Tibial artery (tissue), 4 donors: ENCODE data around the gene LAMC2.

Experiments
- DNase-seq, 2 donors: peaks; one replicate each; pipeline ENCODE4 v3.0.0-alpha.2; 2019
- H3K27ac ChIP-seq, 2 donors: fragments of 200-600 bp; sonication (generic) in 1 of 2; 1 replicate in 1 of 2; 2 replicates in 1 of 2; pipeline ENCODE4 v1.5.1; 2018 to 2019; ENCODE audit warnings: mild to moderate bottlenecking in 1 of 2
- H3K27me3 ChIP-seq, 2 donors: fragments of 200-600 bp; sonication (generic) in 1 of 2; one replicate each; pipeline versions ENCODE4 v1.5.1 to v1.6.0; 2016 to 2019
- H3K36me3 ChIP-seq, 3 donors: fragments of 200-600 bp; sonication (generic) in 2 of 3; one replicate each; pipeline ENCODE4 v1.5.1; 2016 to 2019; ENCODE audit warnings: mild to moderate bottlenecking in 2 of 3
- H3K4me1 ChIP-seq, 4 donors: fragments of 200-600 bp; sonication (generic) in 2 of 4; 1 replicate in 3 of 4; 2 replicates in 1 of 4; pipeline ENCODE4 v1.5.1; 2016 to 2019
- H3K4me3 ChIP-seq, 2 donors: fragments of 200-600 bp; sonication (generic) in 1 of 2; 1 replicate in 1 of 2; 2 replicates in 1 of 2; pipeline ENCODE4 v1.5.1; 2018 to 2019; ENCODE audit warnings: mild to moderate bottlenecking in 2 of 2
- H3K9me3 ChIP-seq, 3 donors: fragments of 200-600 bp; sonication (generic) in 1 of 3; one replicate each; pipeline ENCODE4 v1.5.1; 2016 to 2019
- CTCF ChIP-seq, 2 experiments: fragments of 200-600 bp in 1 of 2; fragments of 450-650 bp in 1 of 2; IDR thresholded peaks; one replicate each; pipeline ENCODE4 v1.5.1; 2017 to 2019; ENCODE audit warnings: antibody characterized with exemption in 2 of 2, mild to moderate bottlenecking in 1 of 2, moderate library complexity in 1 of 2
- intact Hi-C: fragments of 100-400 bp; cut with DNase I; formaldehyde crosslinking; loops from one replicate; pipeline ENCODE4 v1.15.0; 2023; ENCODE audit warnings: low total_unique reads

Gene LAMC2

GRCh38 chr1:183161391-183161790, 24.7 kb upstream of the LAMC2 start:
- H3K9me3 ChIP-seq = no peaks in the 10 kb centered on the region
- no peak overlapping the region for H3K27ac ChIP-seq
- DNase-seq = no peak
- H3K4me3 ChIP-seq = no peak overlapping the region
- no peaks in the 10 kb centered on the region for H3K36me3 ChIP-seq
- intact Hi-C loops = no loop called here
- TF ChIP-seq CTCF (IDR thresholded peaks at IDR 0.05) = no peak
- peaks cover 0 to 6% (median 2%) of the 10 kb centered on the region in 4 donors for H3K4me1 ChIP-seq
- no peaks in the 10 kb centered on the region for H3K27me3 ChIP-seq

- no peak for TF ChIP-seq CTCF (IDR thresholded peaks at IDR 0.05)
These were observed 22.7 kb upstream of the LAMC2 start for GRCh38 chr1:183163316-183163715.

GRCh38 chr1:183164340-183164739, 21.7 kb upstream of the LAMC2 start:
- intact Hi-C loops = no loop called here
- Histone ChIP-seq H3K4me1 (peaks cover 0 to 6% (median 2%) of the 10 kb centered on the region in 4 donors), H3K9me3 (no peaks in the 10 kb centered on the region), H3K27ac (no peak overlapping the region), H3K27me3 (no peaks in the 10 kb centered on the region), H3K4me3 (no peak overlapping the region), H3K36me3 (no peaks in the 10 kb centered on the region)
- TF ChIP-seq CTCF (IDR thresholded peaks at IDR 0.05) = no peak
- no peak for DNase-seq

More at GRCh38 chr1:183163316-183163715, 22.7 kb upstream of the LAMC2 start:
- Histone ChIP-seq H3K9me3 (no peaks in the 10 kb centered on the region), H3K4me3 (no peak overlapping the region), H3K36me3 (no peaks in the 10 kb centered on the region), H3K27ac (no peak overlapping the region), H3K27me3 (no peaks in the 10 kb centered on the region), H3K4me1 (peaks cover 0 to 6% (median 2%) of the 10 kb centered on the region in 4 donors)
- intact Hi-C loops = no loop called here
- DNase-seq = no peak

- Histone ChIP-seq H3K4me1 (peaks cover 0 to 6% (median 2%) of the 10 kb centered on the region in 4 donors), H3K4me3 (no peak overlapping the region), H3K27ac (no peak overlapping the region), H3K9me3 (no peaks in the 10 kb centered on the region), H3K27me3 (no peaks in the 10 kb centered on the region), H3K36me3 (no peaks in the 10 kb centered on the region)
- no peak for DNase-seq
- no peak for TF ChIP-seq CTCF (IDR thresholded peaks at IDR 0.05)
- intact Hi-C loops = no loop called here
These were observed 21.1 kb upstream of the LAMC2 start for GRCh38 chr1:183164963-183165362.

- no peaks in the 10 kb centered on the region for H3K27me3 ChIP-seq
- no peak overlapping the region for H3K4me3 ChIP-seq
- no peaks in the 10 kb centered on the region for H3K36me3 ChIP-seq
- no peaks in the 10 kb centered on the region for H3K9me3 ChIP-seq
- peaks cover 0 to 6% (median 2%) of the 10 kb centered on the region in 4 donors for H3K4me1 ChIP-seq
- TF ChIP-seq CTCF (IDR thresholded peaks at IDR 0.05) = no peak
- no peak overlapping the region for H3K27ac ChIP-seq
- intact Hi-C loops = no loop called here
- DNase-seq = no peak
These were observed 20.6 kb upstream of the LAMC2 start for GRCh38 chr1:183165456-183165855.

- intact Hi-C loops = no loop called here
- no peak for TF ChIP-seq CTCF (IDR thresholded peaks at IDR 0.05)
- Histone ChIP-seq H3K27ac (no peak overlapping the region), H3K9me3 (no peaks in the 10 kb centered on the region), H3K27me3 (no peaks in the 10 kb centered on the region), H3K4me3 (no peak overlapping the region), H3K36me3 (no peaks in the 10 kb centered on the region), H3K4me1 (peaks cover 0 to 6% (median 2%) of the 10 kb centered on the region in 4 donors)
- no peak for DNase-seq
These were observed 19.6 kb upstream of the LAMC2 start for GRCh38 chr1:183166454-183166853.
